Keratinocyte (primary cell): ENCODE measurements around the gene TPK1.

Experiments
- CTCF ChIP-seq, 3 experiments: IDR thresholded peaks in 1 of 3; conservative IDR thresholded peaks in 1 of 3; optimal IDR thresholded peaks in 1 of 3; 2 replicates in 2 of 3; 3 replicates in 1 of 3; pipeline versions ENCODE3 to v1.5.1; 2011; ENCODE audit warnings: low read length in 3 of 3, mild to moderate bottlenecking in 3 of 3, moderate library complexity in 2 of 3, control low read depth in 1 of 3, inconsistent platforms in 1 of 3; ENCODE audit not compliant: insufficient read depth in 2 of 3; ENCODE audit errors: extremely low read depth in 1 of 3
- EZH2 ChIP-seq: IDR thresholded peaks from one replicate; pipeline ENCODE4 v1.6.1; 2012; ENCODE audit warnings: inconsistent platforms, mild to moderate bottlenecking, low read length, moderate library complexity

GRCh38 chr7:144523621-144524020 is 312.2 kb downstream of the TPK1 start:
- TF ChIP-seq CTCF (optimal IDR thresholded peaks at IDR 0.05 in 1 of 3, IDR thresholded peaks at IDR 0.05 in 1 of 3, conservative IDR thresholded peaks at IDR 0.05 in 1 of 3; ENCODE audit: extremely low read depth in 1 of 3, insufficient read depth in 2 of 3, low read length in 3 of 3) = no peak
- no peak for TF ChIP-seq EZH2
